Astrocyte (in vitro differentiated cells and primary cell): Measurements from ENCODE around the gene IL19.

Experiments
- CTCF ChIP-seq: IDR thresholded peaks from 2 replicates; pipeline ENCODE4 v1.5.1; 2011; ENCODE audit warnings: low read depth, mild to moderate bottlenecking, inconsistent platforms, low read length, moderate library complexity; ENCODE audit not compliant: insufficient read depth
- EZH2 ChIP-seq: IDR thresholded peaks from 2 replicates; pipeline ENCODE4 v1.6.1; 2012; ENCODE audit warnings: mild to moderate bottlenecking, low read length, inconsistent platforms; ENCODE audit not compliant: insufficient read depth

GRCh38 chr1:206835186-206835585, 64.6 kb downstream of the IL19 start:
- no peak for TF ChIP-seq CTCF
- no peak for TF ChIP-seq EZH2
